K562 (cell line): ENCODE measurements around the gene DLK2. TPM values are rescaled to one million over a fixed set of nuclear protein-coding genes. Genes with fewer than 3 reads are reported as not detected.

Experiments used
- ATAC-seq: fragments of 200-7000 bp; cut with Tn5 transposase; 3 replicates; pipeline ENCODE4 v1.9.1; 2020; ENCODE audit warnings: moderate library complexity
- BruUV-seq: library from RNA; stranded (reverse); fragments of 400-500 nt; replicated peaks from 2 replicates; lab custom pipeline; 2021; lab: Mats Ljungman, UMichigan
- CTCF ChIA-PET: fragments of 300-600 bp; formaldehyde crosslinking; extraction: SDS; loops from one replicate; lab custom pipeline; 2021; ENCODE audit warnings: low intra/inter-chr PET ratio; lab: Yijun Ruan, JAX
- POLR2A ChIA-PET: fragments of 300-600, 350-650 bp; sonication (Branson Sonifier 250); formaldehyde crosslinking; extraction: SDS; loops from one replicate; lab custom pipeline; 2021; ENCODE audit warnings: antibody characterized with exemption, inconsistent platforms; lab: Yijun Ruan, JAX
- DNase-seq, 4 experiments: peaks; one replicate each; pipeline versions ENCODE4 v3.0.0 to v3.0.0-alpha.2; 2011 to 2018; ENCODE audit warnings: low spot score in 3 of 4, mixed read lengths in 3 of 4; ENCODE audit errors: extremely low read depth in 1 of 4
- FAIRE-seq: peaks from 2 replicates; lab custom pipeline; 2011; peaks lifted over from hg19 to GRCh38; lab: Jason Lieb, UNC
- H2AFZ ChIP-seq: 2 replicates; pipeline ENCODE4 v1.6.0; 2011; ENCODE audit warnings: low read depth, low read length, control low read depth, inconsistent platforms
- H3K27ac ChIP-seq: fragments of 200-600 bp; 3 replicates; pipeline ENCODE4 v1.8.0; 2011; ENCODE audit warnings: low read depth, mild to moderate bottlenecking, control low read depth, inconsistent platforms, low read length, moderate library complexity, mixed read lengths; ENCODE audit errors: extremely low read depth
- H3K27me3 ChIP-seq, 2 experiments: fragments of 300-600 bp in 1 of 2; 2 replicates in 1 of 2; 3 replicates in 1 of 2; pipeline versions ENCODE4 v1.6.0 to v1.8.0; 2011; ENCODE audit warnings: inconsistent platforms in 2 of 2, low read length in 2 of 2, mild to moderate bottlenecking in 1 of 2, mixed read lengths in 1 of 2, moderate library complexity in 1 of 2; ENCODE audit not compliant: control insufficient read depth in 2 of 2, insufficient read depth in 2 of 2
- H3K36me3 ChIP-seq: fragments of 300-600 bp; 3 replicates; pipeline ENCODE4 v1.8.0; 2011; ENCODE audit warnings: mild to moderate bottlenecking, low read length, inconsistent platforms; ENCODE audit not compliant: control insufficient read depth, insufficient read depth
- H3K4me1 ChIP-seq, 2 experiments: fragments of 200-600 bp in 1 of 2; replicated peaks in 1 of 2; 2 replicates in 1 of 2; 3 replicates in 1 of 2; pipeline versions ENCODE4 v1.5.1 to v1.8.0; 2011; ENCODE audit warnings: inconsistent platforms in 2 of 2, low read length in 2 of 2, mild to moderate bottlenecking in 1 of 2, mixed read lengths in 1 of 2, moderate library complexity in 1 of 2; ENCODE audit not compliant: control insufficient read depth in 2 of 2, insufficient read depth in 2 of 2
- H3K4me2 ChIP-seq: 2 replicates; pipeline ENCODE4 v1.6.1; 2011; ENCODE audit warnings: low read length, control low read depth, inconsistent platforms, mixed read lengths; ENCODE audit not compliant: insufficient read depth
- H3K4me3 ChIP-seq: fragments of 200-600 bp; sonication (generic), shearing (Covaris generic); 2 replicates; pipeline ENCODE4 v1.5.1; 2016; ENCODE audit warnings: control low read depth, inconsistent platforms
- H3K79me2 ChIP-seq: fragments of 200-600 bp; 3 replicates; pipeline ENCODE4 v1.8.0; 2011; ENCODE audit warnings: low read length, inconsistent platforms; ENCODE audit not compliant: control insufficient read depth, insufficient read depth
- H3K9ac ChIP-seq, 2 experiments: 2 replicates each; pipeline versions ENCODE4 v1.6.0 to v1.6.1; 2011; ENCODE audit warnings: low read depth in 2 of 2, low read length in 2 of 2, control low read depth in 1 of 2, inconsistent platforms in 1 of 2, mild to moderate bottlenecking in 1 of 2, mixed read lengths in 1 of 2; ENCODE audit not compliant: insufficient read depth in 1 of 2
- H3K9me1 ChIP-seq: one replicate; pipeline ENCODE4 v1.6.0; 2011; ENCODE audit warnings: inconsistent platforms, mild to moderate bottlenecking, low read length, moderate library complexity; ENCODE audit not compliant: control insufficient read depth, insufficient read depth
- H3K9me3 ChIP-seq: replicated peaks from 2 replicates; pipeline ENCODE4 v1.5.1; 2011; ENCODE audit warnings: low read depth, low read length, inconsistent platforms; ENCODE audit not compliant: control insufficient read depth, insufficient read depth
- H4K20me1 ChIP-seq: replicated peaks from 2 replicates; pipeline ENCODE4 v1.6.1; 2011; ENCODE audit warnings: low read length, inconsistent platforms, mixed read lengths; ENCODE audit not compliant: control insufficient read depth, insufficient read depth
- BRF1 ChIP-seq: IDR thresholded peaks from 3 replicates; pipeline ENCODE4 v1.6.1; 2011; ENCODE audit warnings: borderline replicate concordance, mild to moderate bottlenecking; ENCODE audit not compliant: insufficient read length; ENCODE audit errors: extremely low read depth
- GABPA ChIP-seq: fragments of 200-800 bp; sonication (Bioruptor generic); conservative IDR thresholded peaks from 2 replicates; pipeline ENCODE4 v1.6.1; 2016; ENCODE audit warnings: low read depth, missing genetic modification characterization, missing compliant biosample characterization
- GABPB2 ChIP-seq: fragments of 250-450 bp; sonication (Bioruptor Pico); conservative IDR thresholded peaks from 2 replicates; pipeline ENCODE4 v1.5.1; 2021; ENCODE audit warnings: mild to moderate bottlenecking
- KLF1 ChIP-seq: fragments of 450-650 bp; IDR thresholded peaks from 2 replicates; pipeline ENCODE4 v1.6.1; 2016; ENCODE audit warnings: missing genetic modification characterization, missing compliant biosample characterization
- L3MBTL2 ChIP-seq: fragments of 450-650 bp; IDR thresholded peaks from 2 replicates; pipeline ENCODE4 v1.6.1; 2016; ENCODE audit warnings: mild to moderate bottlenecking, moderate library complexity
- LARP7 ChIP-seq: fragments of 450-650 bp; IDR thresholded peaks from 2 replicates; pipeline ENCODE4 v1.6.1; 2016
- POLR2G ChIP-seq: fragments of 200-400 bp; formaldehyde crosslinking; IDR thresholded peaks from 2 replicates; pipeline ENCODE4 v1.6.1; 2017; ENCODE audit warnings: low read depth, mild to moderate bottlenecking, antibody characterized with exemption, low read length, moderate library complexity
- TBL1XR1 ChIP-seq, 2 experiments: IDR thresholded peaks; 2 replicates each; pipeline ENCODE4 v1.6.1; 2012; ENCODE audit warnings: improper control_type of control experiment in 2 of 2, low read length in 2 of 2, mild to moderate bottlenecking in 1 of 2
- TCF3 ChIP-seq: sonication (generic); formaldehyde crosslinking; IDR thresholded peaks from 2 replicates; pipeline ENCODE4 v1.4.0; 2020; ENCODE audit warnings: mild to moderate bottlenecking, missing genetic modification reagents
- ZFX ChIP-seq: sonication (generic); formaldehyde crosslinking; IDR thresholded peaks from 2 replicates; pipeline ENCODE4 v1.8.0; 2022; ENCODE audit warnings: mild to moderate bottlenecking, missing genetic modification reagents, moderate library complexity
- ZNF707 ChIP-seq: fragments of 250-450 bp; sonication (Bioruptor Pico); conservative IDR thresholded peaks from 2 replicates; pipeline ENCODE4 v1.8.0; 2022; ENCODE audit warnings: inconsistent platforms, mild to moderate bottlenecking, moderate library complexity
- ZNF717 ChIP-seq: fragments of 250-450 bp; sonication (Bioruptor Pico); IDR thresholded peaks from 2 replicates; pipeline ENCODE4 v1.5.0; 2021
- WGBS: fragments of 100-300 bp; shearing (Covaris generic); methylation state at CpG from one replicate; pipeline ENCODE4 v1.1.6; 2016; ENCODE audit warnings: low coverage, mixed read lengths; ENCODE audit not compliant: insufficient coverage; ENCODE audit errors: missing lambda C conversion rate; 5-methylcytosine and 5-hydroxymethylcytosine counted together
- in situ Hi-C: fragments of 300-500 bp; cut with MboI; formaldehyde crosslinking; loops from 4 replicates; pipeline ENCODE4 v1.15.0; 2018; ENCODE audit warnings: inconsistent platforms, mixed read lengths
- intact Hi-C: fragments of 100-400 bp; cut with micrococcal nuclease; formaldehyde crosslinking; loops from 2 replicates; pipeline ENCODE4 v1.14.2; 2022
- polyA plus RNA-seq, 8 experiments: library from polyadenylated mRNA; depleted of rRNA in 4 of 8; stranded (reverse) in 5 of 8; unstranded in 3 of 8; fragments of >200 nt; fragmentation: Nextera tagmentation in 2 of 8; fragmentation: Illumina TruSeq in 1 of 8; extraction: Ambion mirVana in 2 of 8; extraction: Trizol in 1 of 8; gene quantifications; 2 replicates each; pipeline versions ENCODE4 v1.2.1 to v1.2.3, GENCODE V29; 2011 to 2014; ENCODE audit warnings: inconsistent platforms in 1 of 8, missing spikeins in 1 of 8
- total RNA-seq, 7 experiments: library from RNA; depleted of rRNA in 6 of 7; stranded (reverse); fragments of >200 nt in 6 of 7; fragmentation: Illumina TruSeq in 2 of 7; extraction: Trizol in 2 of 7; gene quantifications; 2 replicates each; pipeline versions ENCODE4 v1.2.1 to v1.2.3, GENCODE V29; 2011 to 2021; ENCODE audit warnings: low replicate concordance in 1 of 7
- TF ChIP-seq, protein P1 (sequence below): sonication (generic); formaldehyde crosslinking; IDR thresholded peaks from 2 replicates; pipeline ENCODE4 v1.8.1; 2023; ENCODE audit warnings: mild to moderate bottlenecking, missing genetic modification reagents
- TF ChIP-seq, protein P2 (sequence below): fragments of 450-650 bp; IDR thresholded peaks from 2 replicates; pipeline ENCODE4 v1.6.1; 2017; ENCODE audit warnings: antibody characterized with exemption, mild to moderate bottlenecking

The DLK2 gene
- total and polyA plus RNA-seq, 9 of the 15 experiments (the other 6 are each of a cell fraction or from before 2014, with no cell fraction given), result 0.11 to 0.53 (median 0.29) TPM; not detected in 3

- TF ChIP-seq, protein P1, sequence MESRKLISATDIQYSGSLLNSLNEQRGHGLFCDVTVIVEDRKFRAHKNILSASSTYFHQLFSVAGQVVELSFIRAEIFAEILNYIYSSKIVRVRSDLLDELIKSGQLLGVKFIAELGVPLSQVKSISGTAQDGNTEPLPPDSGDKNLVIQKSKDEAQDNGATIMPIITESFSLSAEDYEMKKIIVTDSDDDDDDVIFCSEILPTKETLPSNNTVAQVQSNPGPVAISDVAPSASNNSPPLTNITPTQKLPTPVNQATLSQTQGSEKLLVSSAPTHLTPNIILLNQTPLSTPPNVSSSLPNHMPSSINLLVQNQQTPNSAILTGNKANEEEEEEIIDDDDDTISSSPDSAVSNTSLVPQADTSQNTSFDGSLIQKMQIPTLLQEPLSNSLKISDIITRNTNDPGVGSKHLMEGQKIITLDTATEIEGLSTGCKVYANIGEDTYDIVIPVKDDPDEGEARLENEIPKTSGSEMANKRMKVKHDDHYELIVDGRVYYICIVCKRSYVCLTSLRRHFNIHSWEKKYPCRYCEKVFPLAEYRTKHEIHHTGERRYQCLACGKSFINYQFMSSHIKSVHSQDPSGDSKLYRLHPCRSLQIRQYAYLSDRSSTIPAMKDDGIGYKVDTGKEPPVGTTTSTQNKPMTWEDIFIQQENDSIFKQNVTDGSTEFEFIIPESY (CRISPR knock-in tag), result no peak
- TF ChIP-seq ZNF707 (CRISPR knock-in tag), result no peak
- no peak for TF ChIP-seq L3MBTL2
- no peak for TF ChIP-seq GABPA (tag)
- no peak for TF ChIP-seq BRF1
- TF ChIP-seq, all 486 proteins: peak for 0
Measured at GRCh38 chr6:43460032-43460431, 4.7 kb upstream of the DLK2 start (continued).

DNA sequence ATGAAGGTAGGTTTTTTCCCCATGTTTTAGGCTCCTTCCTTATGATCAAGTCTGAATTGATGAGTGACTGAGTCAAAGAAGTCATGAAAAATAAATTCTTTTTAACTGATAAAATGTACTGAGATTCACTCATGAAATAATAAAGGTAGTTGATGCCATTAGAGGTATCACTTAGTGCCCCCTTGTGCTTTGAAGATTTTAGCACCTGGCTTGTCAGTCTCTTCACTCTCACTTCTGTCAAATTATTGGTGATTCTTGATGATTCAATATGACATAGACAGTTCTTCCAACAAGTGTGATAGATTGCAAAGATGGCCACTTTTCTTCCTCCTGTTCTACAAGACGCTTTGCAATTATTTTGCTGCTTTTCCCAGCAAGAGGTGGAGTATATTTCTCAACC is 4.2 kb upstream of the DLK2 start:
- FAIRE-seq (no peak), DNase-seq (no peak), ATAC-seq (no peak)
- no peak overlapping the region for H3K27ac ChIP-seq
- no peaks in the 10 kb centered on the region for H3K36me3 ChIP-seq
- 0% methylated on average over 1 of the region's 1 CpG for WGBS
- no peak overlapping the region for H3K9ac ChIP-seq
- no peak overlapping the region for H3K4me3 ChIP-seq
- 0 out of 2 replicates have a peak, but pooled peaks cover 6% of the 10 kb centered on the region for H3K9me3 ChIP-seq
- no peak overlapping the region for H3K4me2 ChIP-seq
- peaks cover 0 to 13% of the 10 kb centered on the region in 2 experiments; a peak in 4 of 5 replicates for H3K4me1 ChIP-seq
- H4K20me1 ChIP-seq, result no peaks in the 10 kb centered on the region
- POLR2A ChIA-PET, result interaction anchor here (0.8 to 1.5 kb wide), 5 partner anchors 9 to 240 kb away, joined by 3 to 4 read pairs (median 4); no protein-coding TSS in a partner anchor
- no TSS peak for BruUV-seq
- CTCF ChIA-PET, result interaction anchor here (0.9 kb wide), 1 partner anchor 14 kb away, joined by 3 read pairs; no protein-coding TSS in a partner anchor
- H3K79me2 ChIP-seq, result no peaks in the 10 kb centered on the region
- H3K9me1 ChIP-seq, result no peaks in the 10 kb centered on the region
- H3K27me3 ChIP-seq, result peaks cover 11 to 15% of the 10 kb centered on the region in 2 experiments; a peak in 3 of 5 replicates
- H2AFZ ChIP-seq, result no peak overlapping the region
- intact Hi-C loops, result no loop called here
- in situ Hi-C loops, result no loop called here
- no peak for TF ChIP-seq POLR2G
- TF ChIP-seq, protein P2, sequence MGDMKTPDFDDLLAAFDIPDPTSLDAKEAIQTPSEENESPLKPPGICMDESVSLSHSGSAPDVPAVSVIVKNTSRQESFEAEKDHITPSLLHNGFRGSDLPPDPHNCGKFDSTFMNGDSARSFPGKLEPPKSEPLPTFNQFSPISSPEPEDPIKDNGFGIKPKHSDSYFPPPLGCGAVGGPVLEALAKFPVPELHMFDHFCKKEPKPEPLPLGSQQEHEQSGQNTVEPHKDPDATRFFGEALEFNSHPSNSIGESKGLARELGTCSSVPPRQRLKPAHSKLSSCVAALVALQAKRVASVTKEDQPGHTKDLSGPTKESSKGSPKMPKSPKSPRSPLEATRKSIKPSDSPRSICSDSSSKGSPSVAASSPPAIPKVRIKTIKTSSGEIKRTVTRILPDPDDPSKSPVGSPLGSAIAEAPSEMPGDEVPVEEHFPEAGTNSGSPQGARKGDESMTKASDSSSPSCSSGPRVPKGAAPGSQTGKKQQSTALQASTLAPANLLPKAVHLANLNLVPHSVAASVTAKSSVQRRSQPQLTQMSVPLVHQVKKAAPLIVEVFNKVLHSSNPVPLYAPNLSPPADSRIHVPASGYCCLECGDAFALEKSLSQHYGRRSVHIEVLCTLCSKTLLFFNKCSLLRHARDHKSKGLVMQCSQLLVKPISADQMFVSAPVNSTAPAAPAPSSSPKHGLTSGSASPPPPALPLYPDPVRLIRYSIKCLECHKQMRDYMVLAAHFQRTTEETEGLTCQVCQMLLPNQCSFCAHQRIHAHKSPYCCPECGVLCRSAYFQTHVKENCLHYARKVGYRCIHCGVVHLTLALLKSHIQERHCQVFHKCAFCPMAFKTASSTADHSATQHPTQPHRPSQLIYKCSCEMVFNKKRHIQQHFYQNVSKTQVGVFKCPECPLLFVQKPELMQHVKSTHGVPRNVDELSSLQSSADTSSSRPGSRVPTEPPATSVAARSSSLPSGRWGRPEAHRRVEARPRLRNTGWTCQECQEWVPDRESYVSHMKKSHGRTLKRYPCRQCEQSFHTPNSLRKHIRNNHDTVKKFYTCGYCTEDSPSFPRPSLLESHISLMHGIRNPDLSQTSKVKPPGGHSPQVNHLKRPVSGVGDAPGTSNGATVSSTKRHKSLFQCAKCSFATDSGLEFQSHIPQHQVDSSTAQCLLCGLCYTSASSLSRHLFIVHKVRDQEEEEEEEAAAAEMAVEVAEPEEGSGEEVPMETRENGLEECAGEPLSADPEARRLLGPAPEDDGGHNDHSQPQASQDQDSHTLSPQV, result no peak
- TF ChIP-seq KLF1 (tag), result no peak
- no peak for TF ChIP-seq LARP7
- TF ChIP-seq GABPB2 (CRISPR knock-in tag), result no peak
- TF ChIP-seq TCF3 (CRISPR knock-in tag), result no peak
- TF ChIP-seq ZNF717, result no peak
- no peak for TF ChIP-seq ZFX
- TF ChIP-seq TBL1XR1 (IDR thresholded peaks at IDR 0.05; ENCODE audit: low read length in 2 of 2), result no peak
